GM12891 (cell line): ENCODE data around the gene EDEM1.

Source experiments
- POLR2A ChIP-seq: IDR thresholded peaks from 2 replicates; pipeline ENCODE4 v1.6.1; 2011; ENCODE audit warnings: low read depth, low read length, control low read depth
- POLR2AphosphoS5 ChIP-seq: IDR thresholded peaks from 2 replicates; pipeline ENCODE4 v1.6.1; 2011; ENCODE audit warnings: low read depth, low read length, control low read depth
- TAF1 ChIP-seq: IDR thresholded peaks from 2 replicates; pipeline ENCODE4 v1.6.1; 2011; ENCODE audit warnings: low read depth, low read length, control low read depth

- TF ChIP-seq POLR2AphosphoS5 (no peak), POLR2A (no peak), TAF1 (no peak)
Observed at GRCh38 chr3:5192571-5193365, 5.3 kb downstream of the EDEM1 start.
